Head of caudate nucleus (tissue), 42 donors: Measurements from ENCODE around the gene RNF149.
A peak's percentile ranks its signal among the peaks of the same experiment; 100 is the strongest.
"Not testable (repeated sequence)": the region's sequence is repeated elsewhere in the genome, so short reads cannot be mapped to it uniquely, and the experiment has no call there.

Experiments
- DNase-seq, 42 donors: peaks; one replicate each; pipeline versions ENCODE4 v3.0.0 to v3.0.0-alpha.2; 2020 to 2021; ENCODE audit warnings: mixed read lengths in 7 of 42
- intact Hi-C: fragments of 100-400 bp; cut with DNase I; formaldehyde crosslinking; loops from one replicate; pipeline ENCODE4 v1.15.0; 2022

The RNF149 gene

DNA sequence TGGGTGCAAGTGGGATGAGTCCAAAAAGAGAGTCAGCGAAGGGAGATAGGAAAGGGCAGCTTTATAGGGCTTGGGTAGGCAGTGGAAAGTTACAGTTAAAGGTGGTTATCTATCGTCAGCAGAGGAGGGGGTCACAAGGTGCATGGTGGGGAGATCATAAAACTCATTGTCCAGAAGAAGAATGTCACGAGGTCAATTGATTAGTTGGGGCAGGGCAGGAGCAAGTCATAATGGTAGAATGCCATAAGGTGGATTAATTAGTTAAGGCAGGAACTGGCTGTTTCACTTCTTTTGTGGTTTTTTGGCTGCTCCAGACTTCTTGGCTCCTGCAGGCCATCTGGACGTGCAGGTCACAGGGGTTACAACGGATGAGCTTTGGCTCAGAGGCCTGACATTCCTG is 59.7 kb downstream of the RNF149 start:
- intact Hi-C loops, DNase-seq: not testable (repeated sequence)

DNA sequence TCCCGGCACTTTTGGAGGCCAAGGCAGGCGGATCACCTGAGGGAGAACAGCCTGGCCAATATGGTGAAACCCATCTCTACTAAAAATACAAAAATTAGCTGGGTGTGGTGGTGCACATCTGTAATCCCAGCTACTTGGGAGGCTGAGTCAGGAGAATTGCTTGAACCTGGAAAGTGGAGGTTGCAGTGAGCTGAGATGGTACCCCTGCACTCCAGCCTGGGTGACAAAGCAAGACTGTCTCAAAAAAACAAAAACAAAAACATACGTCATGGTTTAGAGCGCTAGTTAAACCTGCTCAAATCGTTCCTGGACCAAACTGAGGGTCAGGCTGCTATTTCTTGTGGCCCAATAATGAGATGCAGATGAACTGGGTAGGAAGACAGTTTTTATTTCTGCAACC is 63.0 kb downstream of the RNF149 start:
- intact Hi-C loops, DNase-seq: not testable (repeated sequence)

DNA sequence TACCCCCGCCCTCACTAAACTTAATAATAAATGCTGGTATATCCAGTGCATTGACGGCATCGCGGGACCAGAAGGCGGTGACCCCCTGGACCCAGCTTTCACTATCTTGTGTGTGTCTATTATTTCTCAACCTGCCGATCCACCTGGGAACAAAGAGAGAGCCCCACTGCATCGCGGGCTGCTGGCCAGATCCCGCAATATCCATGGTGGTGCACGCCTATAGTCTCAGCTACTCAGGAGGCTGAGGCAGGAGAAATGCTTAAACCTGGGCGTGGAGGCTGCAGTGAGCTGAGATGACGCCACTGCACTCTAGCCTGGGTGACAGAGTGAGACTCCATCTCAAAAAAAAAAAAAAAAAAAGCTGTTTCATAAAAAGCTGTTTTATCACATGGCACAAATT is 63.6 kb downstream of the RNF149 start:
- DNase-seq, intact Hi-C loops: not testable (repeated sequence)

DNA sequence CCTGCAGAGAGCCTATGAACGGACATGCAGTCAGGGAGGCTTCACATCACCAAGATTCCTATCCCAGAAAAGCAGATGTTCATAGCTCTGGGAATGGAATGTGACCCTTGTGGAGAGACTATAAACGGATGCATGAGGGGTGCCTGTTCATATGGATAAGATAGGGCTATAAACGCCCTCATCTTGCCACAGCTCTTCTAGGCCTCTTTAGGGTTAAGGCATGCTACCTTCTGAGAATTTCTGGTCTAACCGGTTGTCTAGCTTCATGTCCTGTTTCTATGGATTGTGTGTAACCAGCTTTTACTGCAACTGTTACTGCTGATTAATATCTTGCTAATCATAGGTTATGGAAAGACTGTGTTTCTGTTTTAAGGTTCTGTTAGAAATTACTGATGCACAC is 64.1 kb downstream of the RNF149 start:
- intact Hi-C loops, DNase-seq: not testable (repeated sequence)

DNA sequence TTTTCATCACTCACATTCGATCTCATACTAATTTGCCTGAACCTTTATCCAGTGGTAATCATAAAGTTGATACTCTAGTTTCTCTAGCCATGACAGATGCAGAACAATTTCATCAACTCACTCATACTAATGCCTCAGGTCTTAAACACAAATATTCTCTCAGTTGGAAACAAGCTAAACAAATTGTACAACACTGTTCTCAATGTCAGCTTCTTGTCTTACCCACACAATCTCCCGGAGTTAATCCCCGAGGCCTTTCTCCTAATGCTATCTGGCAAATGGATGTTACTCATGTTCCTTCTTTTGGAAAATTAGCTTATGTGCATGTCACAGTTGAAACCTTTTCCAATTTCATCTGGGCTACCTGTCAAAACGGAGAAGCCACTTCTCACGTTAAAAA is 67.3 kb downstream of the RNF149 start:
- no peak for DNase-seq
- intact Hi-C loops: no loop called here

DNA sequence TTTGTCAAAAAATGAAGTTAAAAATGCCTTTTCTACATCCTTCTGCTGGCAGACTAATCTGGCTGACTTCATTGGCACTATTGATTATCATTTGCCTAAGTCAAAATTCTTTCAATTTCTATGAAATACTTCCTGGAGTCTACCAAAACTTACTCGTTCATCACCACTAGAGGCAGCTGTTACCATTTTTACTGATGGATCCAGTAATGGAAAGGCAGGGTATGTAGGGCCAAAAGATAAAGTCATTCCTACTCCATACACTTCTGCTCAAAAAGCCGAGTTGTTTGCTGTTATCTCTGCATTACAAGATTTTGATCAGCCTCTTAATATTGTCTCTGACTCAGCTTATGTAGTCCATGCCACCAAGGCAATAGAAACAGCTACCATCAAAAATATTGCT is 67.8 kb downstream of the RNF149 start:
- DNase-seq: peak in 1 of 42 donors; percentile 32
- intact Hi-C loops: not testable (repeated sequence)

DNA sequence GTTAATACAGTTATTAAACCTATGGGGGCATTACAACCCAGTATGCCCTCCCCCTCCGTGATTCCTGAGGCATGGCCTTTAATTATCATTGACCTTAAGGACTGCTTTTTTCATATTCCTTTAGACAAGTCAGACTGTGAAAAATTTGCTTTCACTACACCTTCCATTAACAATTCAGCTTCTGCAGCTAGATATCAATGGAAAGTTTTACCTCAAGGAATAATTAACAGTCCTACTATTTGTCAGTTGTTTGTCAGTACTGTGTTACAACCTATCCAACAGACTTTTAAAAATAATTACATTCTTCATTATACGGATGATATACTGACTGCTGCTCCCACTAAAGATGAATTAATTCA is 68.8 kb downstream of the RNF149 start:
- intact Hi-C loops, DNase-seq: not testable (repeated sequence)

DNA sequence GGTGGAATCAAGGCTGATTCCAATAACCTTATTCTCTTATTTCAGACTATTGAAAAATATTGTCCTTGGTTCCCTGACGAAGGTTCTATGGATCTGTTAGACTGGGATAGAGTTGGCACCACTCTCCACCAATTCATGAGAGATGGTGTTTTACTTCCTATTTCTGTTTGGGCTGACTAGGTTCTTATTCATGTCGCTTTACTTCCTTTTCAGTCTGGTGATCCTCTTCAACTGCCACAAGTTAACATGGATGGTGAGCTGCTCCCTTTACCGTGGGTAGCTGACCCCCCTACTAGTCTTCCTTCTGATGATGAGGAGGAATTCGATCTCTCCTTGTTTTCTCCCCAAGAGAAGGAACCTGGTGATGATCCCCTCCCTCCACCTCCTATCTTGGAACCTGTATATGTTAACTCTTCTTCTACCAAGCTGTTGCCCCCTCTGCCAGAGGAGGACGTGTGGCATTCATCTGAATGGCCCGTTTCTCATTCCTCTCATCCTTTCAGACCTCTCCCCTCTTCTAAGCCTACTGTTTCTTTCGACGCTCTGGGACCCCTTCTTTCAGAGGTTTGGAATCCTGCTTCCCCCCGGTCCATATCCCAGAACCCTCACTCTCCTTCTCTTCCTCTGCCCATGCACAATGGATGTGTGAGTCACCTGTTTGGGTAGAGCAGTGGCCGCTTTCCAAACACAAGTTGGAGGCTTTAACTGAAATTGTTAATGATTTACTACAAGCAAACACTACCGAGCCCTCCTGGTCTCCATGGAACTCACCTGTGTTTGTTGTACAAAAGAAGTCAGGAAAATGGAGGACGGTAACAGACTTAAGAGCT is 69.4 kb downstream of the RNF149 start:
- DNase-seq: no peak

DNA sequence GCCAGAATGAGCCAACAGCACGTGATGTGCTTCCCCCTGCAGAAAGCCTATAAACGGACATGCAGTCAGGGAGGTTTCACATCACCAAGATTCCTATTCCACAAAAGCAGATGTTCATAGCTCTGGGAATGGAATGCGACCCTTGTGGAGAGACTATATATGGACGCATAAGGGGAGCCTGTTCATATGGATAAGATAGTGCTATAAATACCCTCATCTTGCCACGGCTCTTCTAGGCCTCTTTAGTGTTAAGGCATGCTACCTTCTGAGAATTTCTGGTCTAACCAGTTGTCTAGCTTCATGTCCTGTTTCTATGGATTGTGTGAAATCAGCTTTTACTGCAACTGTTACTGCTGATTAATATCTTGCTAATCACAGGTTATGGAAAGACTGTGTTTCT is 70.6 kb downstream of the RNF149 start:
- intact Hi-C loops, DNase-seq: not testable (repeated sequence)

More for the DNA sequence above, 69.4 kb downstream of the RNF149 start:
- intact Hi-C loops: no loop called here

DNA sequence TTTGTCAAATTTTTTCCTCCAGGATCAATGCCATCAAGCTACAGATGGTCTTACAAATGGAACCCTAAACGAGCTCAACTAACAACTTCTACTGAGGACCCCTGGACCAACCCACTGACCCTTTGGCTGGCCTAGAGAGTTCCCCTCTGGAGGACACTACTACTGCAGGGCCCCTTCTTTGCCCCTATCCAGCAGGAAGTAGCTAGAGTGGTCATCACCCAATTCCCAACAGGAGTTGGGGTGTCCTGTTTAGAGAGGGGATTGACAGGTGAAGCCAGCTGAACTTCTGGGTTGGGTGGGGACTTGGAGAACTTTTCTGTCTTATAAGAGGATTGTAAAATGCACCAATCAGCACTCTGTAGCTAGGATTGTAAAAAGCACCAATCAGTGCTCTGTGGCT is 72.5 kb downstream of the RNF149 start:
- intact Hi-C loops, DNase-seq: not testable (repeated sequence)

DNA sequence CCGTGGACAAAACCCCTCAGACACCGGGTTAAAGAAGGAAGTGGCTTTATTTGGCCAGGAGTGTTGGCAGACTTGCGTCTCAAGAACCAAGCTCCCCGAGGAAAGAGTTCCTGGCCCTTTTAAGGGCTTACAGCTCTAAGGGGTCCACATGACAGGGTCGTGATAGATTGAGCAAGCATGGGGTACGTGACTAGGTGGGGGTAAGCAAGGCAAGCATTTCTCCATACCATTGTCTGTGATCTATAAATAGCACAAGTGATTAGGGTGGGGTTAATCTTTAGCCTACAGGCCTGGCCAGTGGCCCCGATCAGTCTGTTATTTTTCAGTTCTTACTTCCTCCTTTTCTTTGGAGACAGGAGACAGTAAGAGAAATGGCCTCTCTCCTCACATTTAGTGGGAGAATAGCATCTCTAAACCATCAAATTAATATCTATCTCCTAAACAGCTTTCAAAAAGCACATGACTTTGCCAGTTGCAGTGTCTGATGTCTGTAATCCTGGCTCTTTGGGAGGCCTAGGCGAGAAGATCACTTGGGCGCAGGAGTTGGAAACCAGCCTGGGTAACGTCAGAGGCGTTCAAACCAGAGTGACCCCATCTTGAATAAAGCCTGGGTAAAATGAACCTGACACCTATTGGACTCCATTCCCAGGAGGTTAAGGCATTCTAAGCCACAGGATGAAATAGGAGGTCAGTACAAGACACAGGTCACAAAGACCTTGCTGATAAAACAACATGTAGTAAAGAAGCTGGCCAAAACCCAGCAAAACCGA is 74.1 kb downstream of the RNF149 start:
- no peak for DNase-seq

DNA sequence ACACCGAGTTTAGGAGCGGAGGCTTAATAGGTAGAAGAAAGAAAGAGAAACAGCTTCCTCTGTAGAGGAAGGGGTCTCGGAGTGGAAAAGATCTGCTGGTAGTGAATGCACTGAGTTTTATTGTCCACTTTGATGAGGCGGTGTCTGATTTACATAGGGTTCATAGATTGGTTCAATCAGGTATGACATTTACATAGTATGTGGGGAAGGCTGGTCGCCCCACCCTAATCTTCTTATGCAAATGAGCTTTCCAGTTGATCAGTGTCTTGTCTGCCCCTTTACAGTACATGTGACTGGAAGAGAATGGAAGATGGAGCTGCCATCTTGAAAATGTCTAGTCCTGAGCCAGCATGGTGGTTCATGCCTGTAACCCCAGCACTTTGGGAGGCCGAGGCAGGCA is 75.7 kb downstream of the RNF149 start:
- DNase-seq: no peak
- intact Hi-C loops: no loop called here

More for the DNA sequence above, 74.1 kb downstream of the RNF149 start:
- intact Hi-C loops: no loop called here

DNA sequence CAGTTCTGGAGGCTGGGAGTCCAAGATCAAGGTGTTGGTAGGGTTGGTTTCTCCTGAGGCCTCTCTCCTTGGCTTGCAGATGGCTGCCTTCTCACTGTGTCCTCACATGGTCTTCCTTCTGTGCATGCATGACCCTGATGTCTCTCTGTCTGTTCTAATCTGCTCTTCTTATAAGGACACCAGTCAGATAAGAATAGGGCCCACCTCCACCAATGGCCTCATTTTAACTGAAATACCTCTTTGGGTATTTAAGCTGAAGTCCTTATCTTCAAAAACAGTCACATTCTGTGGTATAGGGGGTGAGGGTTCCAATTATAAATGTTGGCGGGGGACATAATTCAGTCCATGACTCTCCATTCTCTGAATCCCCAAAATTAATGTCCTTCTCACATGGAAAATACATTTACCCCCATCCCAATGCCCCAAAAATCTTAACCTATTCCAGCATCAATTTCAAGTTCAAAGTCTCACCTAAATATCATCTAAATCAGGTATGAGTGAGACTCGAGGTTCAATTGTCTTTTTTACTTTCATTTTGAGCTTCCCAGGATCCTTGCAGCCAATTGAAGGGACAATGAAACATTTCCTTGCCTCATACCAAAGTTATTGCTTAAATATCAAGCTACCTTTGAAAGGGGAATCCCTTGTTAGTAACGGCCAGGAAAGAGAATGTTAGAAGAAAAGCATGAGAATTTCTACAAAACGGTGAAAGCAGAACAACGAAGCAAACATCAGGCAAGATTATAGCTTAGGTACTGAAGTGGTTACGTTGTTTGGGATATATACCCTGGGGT is 76.4 kb downstream of the RNF149 start:
- DNase-seq: no peak
- intact Hi-C loops: no loop called here

DNA sequence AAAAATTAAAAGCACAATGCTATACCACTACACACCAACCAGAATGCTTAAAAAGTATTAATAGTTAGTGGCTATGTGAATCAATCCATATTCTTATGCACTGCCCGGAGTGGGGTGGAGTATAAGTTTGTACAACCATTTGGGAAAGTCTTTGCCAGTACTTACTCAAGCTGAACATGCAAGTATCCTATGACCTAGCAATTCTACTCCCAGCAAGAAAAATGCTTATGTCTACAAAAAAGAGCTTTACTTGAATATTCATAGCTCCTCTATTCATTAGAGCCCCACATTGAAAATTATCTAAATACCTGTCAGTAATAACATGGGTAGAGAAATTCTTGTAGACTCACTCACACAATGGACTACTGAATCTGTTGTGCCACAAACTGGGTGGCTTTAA is 77.3 kb downstream of the RNF149 start:
- intact Hi-C loops: no loop called here
- DNase-seq: no peak

DNA sequence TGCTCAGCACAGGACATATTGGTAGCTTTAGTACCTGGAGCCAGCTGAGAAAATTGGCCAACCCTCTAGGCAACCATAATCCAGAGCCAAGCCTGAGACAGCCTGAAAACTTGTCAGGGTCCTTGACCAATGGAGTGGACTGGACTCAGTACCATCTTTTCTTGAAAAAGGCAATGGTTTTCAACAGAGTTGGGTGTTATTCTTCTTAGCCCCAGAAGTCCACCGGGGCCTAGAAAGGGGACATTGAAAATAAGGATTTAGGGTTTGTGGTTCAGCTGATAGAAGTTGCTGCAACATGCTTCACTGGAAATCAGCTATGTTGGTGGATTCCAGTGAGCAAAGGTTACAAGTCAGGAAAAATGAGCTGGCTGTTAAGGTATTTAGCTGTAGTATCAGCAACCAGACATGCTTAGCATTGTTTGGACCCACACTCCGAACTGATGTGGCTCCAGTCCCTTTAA is 77.9 kb downstream of the RNF149 start:
- intact Hi-C loops: no loop called here
- no peak for DNase-seq
